H9 (cell line): ENCODE results near the gene NME5. TPM values are rescaled to one million over a fixed set of nuclear protein-coding genes. Genes with fewer than 3 reads are reported as not detected.

ENCODE experiments used
- DNase-seq: peaks from one replicate; pipeline ENCODE4 v3.0.0-alpha.2; 2017
- H2AFZ ChIP-seq: one replicate; pipeline ENCODE4 v1.6.1; 2013; ENCODE audit warnings: mild to moderate bottlenecking, low read length, control low read depth, moderate library complexity
- H2AK5ac ChIP-seq: 2 replicates; pipeline ENCODE4 v1.6.1; 2013; ENCODE audit warnings: low read length, control low read depth, mixed read lengths; ENCODE audit not compliant: insufficient read length
- H2BK120ac ChIP-seq: one replicate; pipeline ENCODE4 v1.6.1; 2013; ENCODE audit warnings: low read depth, mild to moderate bottlenecking, low read length, control low read depth, inconsistent platforms; ENCODE audit not compliant: poor library complexity, severe bottlenecking
- H2BK12ac ChIP-seq: 2 replicates; pipeline ENCODE4 v1.6.1; 2013; ENCODE audit warnings: low read length, control low read depth, mixed read lengths, low read depth; ENCODE audit not compliant: insufficient read length
- H2BK15ac ChIP-seq: 2 replicates; pipeline ENCODE4 v1.6.1; 2013; ENCODE audit warnings: low read depth, low read length, control low read depth
- H2BK20ac ChIP-seq: one replicate; pipeline ENCODE4 v1.6.1; 2013; ENCODE audit warnings: low read depth, mild to moderate bottlenecking, low read length, control low read depth, inconsistent platforms; ENCODE audit not compliant: poor library complexity, severe bottlenecking
- H2BK5ac ChIP-seq: 2 replicates; pipeline ENCODE4 v1.6.1; 2013; ENCODE audit warnings: low read length, control low read depth, mixed read lengths; ENCODE audit not compliant: insufficient read length
- H3K14ac ChIP-seq: 2 replicates; pipeline ENCODE4 v1.6.1; 2013; ENCODE audit warnings: low read length, control low read depth; ENCODE audit not compliant: insufficient read depth
- H3K18ac ChIP-seq: 2 replicates; pipeline ENCODE4 v1.6.1; 2013; ENCODE audit warnings: low read depth, mild to moderate bottlenecking, mixed read lengths, low read length, control low read depth; ENCODE audit not compliant: insufficient read length
- H3K23ac ChIP-seq: 2 replicates; pipeline ENCODE4 v1.6.1; 2013; ENCODE audit warnings: low read length, control low read depth, mixed read lengths, low read depth; ENCODE audit not compliant: insufficient read length
- H3K23me2 ChIP-seq: 2 replicates; pipeline ENCODE4 v1.6.1; 2013; ENCODE audit warnings: low read depth, mild to moderate bottlenecking, mixed read lengths, low read length, control low read depth; ENCODE audit not compliant: insufficient read length, poor library complexity, severe bottlenecking
- H3K27ac ChIP-seq: 2 replicates; pipeline ENCODE4 v1.5.1; 2013; ENCODE audit warnings: low read length, control low read depth, mixed read lengths, low read depth; ENCODE audit not compliant: insufficient read length
- H3K27me3 ChIP-seq: 2 replicates; pipeline ENCODE4 v1.6.1; 2013; ENCODE audit warnings: low read length, control low read depth, inconsistent platforms; ENCODE audit not compliant: insufficient read depth
- H3K4ac ChIP-seq: 2 replicates; pipeline ENCODE4 v1.6.1; 2013; ENCODE audit warnings: low read depth, mild to moderate bottlenecking, control low read depth, inconsistent platforms, low read length, moderate library complexity
- H3K4me1 ChIP-seq: 2 replicates; pipeline ENCODE4 v1.6.1; 2013; ENCODE audit warnings: low read length, control low read depth, inconsistent platforms; ENCODE audit not compliant: insufficient read depth
- H3K4me2 ChIP-seq: 2 replicates; pipeline ENCODE4 v1.6.1; 2013; ENCODE audit warnings: low read length, control low read depth, mixed read lengths; ENCODE audit not compliant: insufficient read length, insufficient read depth
- H3K56ac ChIP-seq: 2 replicates; pipeline ENCODE4 v1.6.1; 2013; ENCODE audit warnings: low read depth, mild to moderate bottlenecking, mixed read lengths, low read length, control low read depth; ENCODE audit not compliant: insufficient read length
- H3K79me1 ChIP-seq: 2 replicates; pipeline ENCODE4 v1.6.1; 2013; ENCODE audit warnings: low read depth, mild to moderate bottlenecking, moderate library complexity, low read length, control low read depth, inconsistent platforms; ENCODE audit not compliant: insufficient read depth, poor library complexity, severe bottlenecking
- H3K79me2 ChIP-seq: 2 replicates; pipeline ENCODE4 v1.6.1; 2013; ENCODE audit warnings: low read length, control low read depth, inconsistent platforms; ENCODE audit not compliant: insufficient read depth
- H3K9ac ChIP-seq: 2 replicates; pipeline ENCODE4 v1.6.1; 2013; ENCODE audit warnings: low read length, control low read depth, mixed read lengths; ENCODE audit not compliant: insufficient read length; ENCODE audit errors: extremely low read depth
- H3K9me3 ChIP-seq: one replicate; pipeline ENCODE4 v1.6.1; 2013; ENCODE audit warnings: low read depth, low read length, inconsistent platforms; ENCODE audit not compliant: control insufficient read depth
- H3T11ph ChIP-seq: one replicate; pipeline ENCODE4 v1.6.1; 2013; ENCODE audit warnings: mild to moderate bottlenecking, low read length, control low read depth, inconsistent platforms
- H4K20me1 ChIP-seq: one replicate; pipeline ENCODE4 v1.6.1; 2013; ENCODE audit not compliant: control insufficient read depth, insufficient read length, insufficient read depth
- H4K5ac ChIP-seq: 2 replicates; pipeline ENCODE4 v1.6.1; 2013; ENCODE audit warnings: low read depth, mild to moderate bottlenecking, mixed read lengths, low read length, control low read depth; ENCODE audit not compliant: insufficient read length
- H4K8ac ChIP-seq: replicated peaks from 2 replicates; pipeline ENCODE4 v1.6.1; 2013; ENCODE audit warnings: low read length, control low read depth, mixed read lengths, low read depth; ENCODE audit not compliant: insufficient read length
- H4K91ac ChIP-seq: 2 replicates; pipeline ENCODE4 v1.6.1; 2013; ENCODE audit warnings: low read depth, mild to moderate bottlenecking, moderate library complexity, mixed read lengths, low read length, control low read depth; ENCODE audit not compliant: insufficient read length
- H3K27ac Mint-ChIP-seq, 3 experiments: 2 replicates in 2 of 3; 3 replicates in 1 of 3; pipeline ENCODE4 v1.8.0; 2020 to 2021; ENCODE audit warnings: mixed read lengths in 3 of 3, mild to moderate bottlenecking in 1 of 3, moderate library complexity in 1 of 3
- H3K27me3 Mint-ChIP-seq: 2 replicates; pipeline ENCODE4 v1.8.0; 2021; ENCODE audit warnings: low read depth, mild to moderate bottlenecking, moderate library complexity, mixed read lengths
- H3K36me3 Mint-ChIP-seq, 3 experiments: 2 replicates in 2 of 3; 3 replicates in 1 of 3; pipeline ENCODE4 v1.8.0; 2020 to 2021; ENCODE audit warnings: low read depth in 3 of 3, mixed read lengths in 3 of 3; ENCODE audit not compliant: insufficient read depth in 1 of 3
- H3K4me1 Mint-ChIP-seq, 2 experiments: 2 replicates each; pipeline ENCODE4 v1.8.0; 2020; ENCODE audit warnings: mixed read lengths in 2 of 2
- H3K4me3 Mint-ChIP-seq, 2 experiments: 2 replicates in 1 of 2; 3 replicates in 1 of 2; pipeline ENCODE4 v1.8.0; 2020 to 2021; ENCODE audit warnings: mild to moderate bottlenecking in 2 of 2, mixed read lengths in 2 of 2, moderate library complexity in 1 of 2
- H3K9me3 Mint-ChIP-seq, 2 experiments: 2 replicates in 1 of 2; 3 replicates in 1 of 2; pipeline ENCODE4 v1.8.0; 2020; ENCODE audit warnings: mild to moderate bottlenecking in 2 of 2, mixed read lengths in 2 of 2, moderate library complexity in 1 of 2
- CTCF ChIP-seq: fragments of 200-600 bp; sonication (generic); conservative IDR thresholded peaks from 3 replicates; pipeline ENCODE4 v1.8.0; 2021; ENCODE audit warnings: antibody characterized with exemption, mild to moderate bottlenecking
- WGBS: extraction: QIAGEN DNeasy Blood & Tissue Kit; methylation state at CpG from one replicate; pipeline ENCODE4 v1.1.7; 2013; ENCODE audit warnings: missing lambda C conversion rate, low lambda C conversion rate, mixed read lengths; ENCODE audit not compliant: insufficient read length; ENCODE audit errors: extremely low coverage; 5-methylcytosine and 5-hydroxymethylcytosine counted together
- total RNA-seq: library from RNA; stranded (reverse); gene quantifications from 2 replicates; pipeline ENCODE4 v1.2.1, GENCODE V29; 2021

The NME5 gene
- total RNA-seq, 1 experiment from 2014 or later = 0.96 TPM

GRCh38 chr5:138093036-138093435 lies 46.2 kb downstream of the NME5 start:
- no peak overlapping the region for H3K4ac ChIP-seq
- H4K91ac ChIP-seq = no peak overlapping the region
- no peak overlapping the region for H2BK5ac ChIP-seq
- H3T11ph ChIP-seq = no peak overlapping the region
- H3K14ac ChIP-seq = no peak overlapping the region
- WGBS = no CpG with 5 or more reads among the region's 1 CpG
- no peak for DNase-seq
- no peak for TF ChIP-seq CTCF
- no peaks in the 10 kb centered on the region for H3K9me3 ChIP-seq
- Mint-ChIP-seq H3K4me3 (no peak overlapping the region), H3K27me3 (peaks cover 93% of the 10 kb centered on the region), H3K9me3 (no peaks in the 10 kb centered on the region; a peak in 1 of 5 replicates), H3K36me3 (no peaks in the 10 kb centered on the region), H3K27ac (no peak overlapping the region), H3K4me1 (peaks cover 65 to 68% of the 10 kb centered on the region in 2 experiments)
- H3K23ac ChIP-seq = no peak overlapping the region
- H3K9ac ChIP-seq = no peak overlapping the region
- H2BK15ac ChIP-seq = no peak overlapping the region
- no peak overlapping the region for H2AFZ ChIP-seq
- H3K27me3 ChIP-seq = peaks cover 68% of the 10 kb centered on the region
- H4K20me1 ChIP-seq = no peaks in the 10 kb centered on the region
- no peak overlapping the region for H4K5ac ChIP-seq
- no peak overlapping the region for H2AK5ac ChIP-seq
- peaks cover 11% of the 10 kb centered on the region; the same call in 1 of the 2 replicates for H3K4me1 ChIP-seq
- H2BK12ac ChIP-seq = no peak overlapping the region
- H3K27ac ChIP-seq = no peak overlapping the region
- no peak overlapping the region for H4K8ac ChIP-seq
- no peak overlapping the region for H3K4me2 ChIP-seq
- no peak overlapping the region for H3K18ac ChIP-seq
- no peak overlapping the region for H2BK20ac ChIP-seq
- H3K79me1 ChIP-seq = no peaks in the 10 kb centered on the region
- no peak overlapping the region for H2BK120ac ChIP-seq
- no peak overlapping the region for H3K56ac ChIP-seq
- no peaks in the 10 kb centered on the region for H3K23me2 ChIP-seq
- H3K79me2 ChIP-seq = no peaks in the 10 kb centered on the region
